Measurements from ENCODE around the gene FAM83G. TPM values are rescaled to one million over a fixed set of nuclear protein-coding genes. Genes with fewer than 3 reads are reported as not detected.

The FAM83G gene
- total and polyA plus RNA-seq, 2 experiments from 2014 or later: 7.6 to 44.5 TPM

DNA sequence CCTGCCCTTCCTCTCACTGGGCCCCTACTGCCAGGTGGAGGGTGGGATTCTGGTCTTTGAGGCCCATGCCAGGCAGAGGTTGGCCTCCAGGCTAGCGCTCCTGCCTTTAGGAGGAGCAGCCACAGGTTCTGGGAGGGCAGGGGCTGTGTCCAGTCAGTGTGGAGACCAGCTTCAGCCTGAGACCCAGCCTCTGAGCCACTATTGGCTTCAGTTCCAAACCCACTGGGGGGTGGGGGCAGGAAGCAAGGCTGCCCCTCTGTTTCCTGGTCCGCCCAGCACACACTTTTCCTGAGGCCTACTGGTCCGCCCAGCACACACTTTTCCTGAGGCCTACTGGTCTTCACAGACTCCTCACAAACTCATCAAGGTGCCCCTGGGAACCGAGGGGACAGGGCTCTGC, 36.2 kb downstream of the FAM83G start:
- no peak for ATAC-seq
- no peaks in the 10 kb centered on the region for H3K79me2 ChIP-seq (replicated peaks; ENCODE audit: insufficient read depth)
- H3K4me3 Mint-ChIP-seq: no peak overlapping the region; the same call in 2 of the 3 replicates
- no peak for DNase-seq (ENCODE audit: low spot score)
- peaks cover 21% of the 10 kb centered on the region for H3K36me3 Mint-ChIP-seq (ENCODE audit: low read depth)
- TF ChIP-seq NANOG (IDR thresholded peaks at IDR 0.05; ENCODE audit: borderline replicate concordance): no peak
- TF ChIP-seq, protein P1, sequence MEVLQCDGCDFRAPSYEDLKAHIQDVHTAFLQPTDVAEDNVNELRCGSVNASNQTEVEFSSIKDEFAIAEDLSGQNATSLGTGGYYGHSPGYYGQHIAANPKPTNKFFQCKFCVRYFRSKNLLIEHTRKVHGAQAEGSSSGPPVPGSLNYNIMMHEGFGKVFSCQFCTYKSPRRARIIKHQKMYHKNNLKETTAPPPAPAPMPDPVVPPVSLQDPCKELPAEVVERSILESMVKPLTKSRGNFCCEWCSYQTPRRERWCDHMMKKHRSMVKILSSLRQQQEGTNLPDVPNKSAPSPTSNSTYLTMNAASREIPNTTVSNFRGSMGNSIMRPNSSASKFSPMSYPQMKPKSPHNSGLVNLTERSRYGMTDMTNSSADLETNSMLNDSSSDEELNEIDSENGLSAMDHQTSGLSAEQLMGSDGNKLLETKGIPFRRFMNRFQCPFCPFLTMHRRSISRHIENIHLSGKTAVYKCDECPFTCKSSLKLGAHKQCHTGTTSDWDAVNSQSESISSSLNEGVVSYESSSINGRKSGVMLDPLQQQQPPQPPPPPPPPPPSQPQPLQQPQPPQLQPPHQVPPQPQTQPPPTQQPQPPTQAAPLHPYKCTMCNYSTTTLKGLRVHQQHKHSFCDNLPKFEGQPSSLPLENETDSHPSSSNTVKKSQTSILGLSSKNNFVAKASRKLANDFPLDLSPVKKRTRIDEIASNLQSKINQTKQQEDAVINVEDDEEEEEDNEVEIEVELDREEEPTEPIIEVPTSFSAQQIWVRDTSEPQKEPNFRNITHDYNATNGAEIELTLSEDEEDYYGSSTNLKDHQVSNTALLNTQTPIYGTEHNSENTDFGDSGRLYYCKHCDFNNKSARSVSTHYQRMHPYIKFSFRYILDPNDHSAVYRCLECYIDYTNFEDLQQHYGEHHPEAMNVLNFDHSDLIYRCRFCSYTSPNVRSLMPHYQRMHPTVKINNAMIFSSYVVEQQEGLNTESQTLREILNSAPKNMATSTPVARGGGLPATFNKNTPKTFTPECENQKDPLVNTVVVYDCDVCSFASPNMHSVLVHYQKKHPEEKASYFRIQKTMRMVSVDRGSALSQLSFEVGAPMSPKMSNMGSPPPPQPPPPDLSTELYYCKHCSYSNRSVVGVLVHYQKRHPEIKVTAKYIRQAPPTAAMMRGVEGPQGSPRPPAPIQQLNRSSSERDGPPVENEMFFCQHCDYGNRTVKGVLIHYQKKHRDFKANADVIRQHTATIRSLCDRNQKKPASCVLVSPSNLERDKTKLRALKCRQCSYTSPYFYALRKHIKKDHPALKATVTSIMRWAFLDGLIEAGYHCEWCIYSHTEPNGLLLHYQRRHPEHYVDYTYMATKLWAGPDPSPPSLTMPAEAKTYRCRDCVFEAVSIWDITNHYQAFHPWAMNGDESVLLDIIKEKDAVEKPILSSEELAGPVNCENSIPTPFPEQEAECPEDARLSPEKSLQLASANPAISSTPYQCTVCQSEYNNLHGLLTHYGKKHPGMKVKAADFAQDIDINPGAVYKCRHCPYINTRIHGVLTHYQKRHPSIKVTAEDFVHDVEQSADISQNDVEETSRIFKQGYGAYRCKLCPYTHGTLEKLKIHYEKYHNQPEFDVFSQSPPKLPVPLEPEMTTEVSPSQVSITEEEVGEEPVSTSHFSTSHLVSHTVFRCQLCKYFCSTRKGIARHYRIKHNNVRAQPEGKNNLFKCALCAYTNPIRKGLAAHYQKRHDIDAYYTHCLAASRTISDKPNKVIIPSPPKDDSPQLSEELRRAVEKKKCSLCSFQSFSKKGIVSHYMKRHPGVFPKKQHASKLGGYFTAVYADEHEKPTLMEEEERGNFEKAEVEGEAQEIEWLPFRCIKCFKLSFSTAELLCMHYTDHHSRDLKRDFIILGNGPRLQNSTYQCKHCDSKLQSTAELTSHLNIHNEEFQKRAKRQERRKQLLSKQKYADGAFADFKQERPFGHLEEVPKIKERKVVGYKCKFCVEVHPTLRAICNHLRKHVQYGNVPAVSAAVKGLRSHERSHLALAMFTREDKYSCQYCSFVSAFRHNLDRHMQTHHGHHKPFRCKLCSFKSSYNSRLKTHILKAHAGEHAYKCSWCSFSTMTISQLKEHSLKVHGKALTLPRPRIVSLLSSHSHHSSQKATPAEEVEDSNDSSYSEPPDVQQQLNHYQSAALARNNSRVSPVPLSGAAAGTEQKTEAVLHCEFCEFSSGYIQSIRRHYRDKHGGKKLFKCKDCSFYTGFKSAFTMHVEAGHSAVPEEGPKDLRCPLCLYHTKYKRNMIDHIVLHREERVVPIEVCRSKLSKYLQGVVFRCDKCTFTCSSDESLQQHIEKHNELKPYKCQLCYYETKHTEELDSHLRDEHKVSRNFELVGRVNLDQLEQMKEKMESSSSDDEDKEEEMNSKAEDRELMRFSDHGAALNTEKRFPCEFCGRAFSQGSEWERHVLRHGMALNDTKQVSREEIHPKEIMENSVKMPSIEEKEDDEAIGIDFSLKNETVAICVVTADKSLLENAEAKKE (CRISPR knock-in tag; IDR thresholded peaks at IDR 0.05): no peak
- TF ChIP-seq, protein P2, sequence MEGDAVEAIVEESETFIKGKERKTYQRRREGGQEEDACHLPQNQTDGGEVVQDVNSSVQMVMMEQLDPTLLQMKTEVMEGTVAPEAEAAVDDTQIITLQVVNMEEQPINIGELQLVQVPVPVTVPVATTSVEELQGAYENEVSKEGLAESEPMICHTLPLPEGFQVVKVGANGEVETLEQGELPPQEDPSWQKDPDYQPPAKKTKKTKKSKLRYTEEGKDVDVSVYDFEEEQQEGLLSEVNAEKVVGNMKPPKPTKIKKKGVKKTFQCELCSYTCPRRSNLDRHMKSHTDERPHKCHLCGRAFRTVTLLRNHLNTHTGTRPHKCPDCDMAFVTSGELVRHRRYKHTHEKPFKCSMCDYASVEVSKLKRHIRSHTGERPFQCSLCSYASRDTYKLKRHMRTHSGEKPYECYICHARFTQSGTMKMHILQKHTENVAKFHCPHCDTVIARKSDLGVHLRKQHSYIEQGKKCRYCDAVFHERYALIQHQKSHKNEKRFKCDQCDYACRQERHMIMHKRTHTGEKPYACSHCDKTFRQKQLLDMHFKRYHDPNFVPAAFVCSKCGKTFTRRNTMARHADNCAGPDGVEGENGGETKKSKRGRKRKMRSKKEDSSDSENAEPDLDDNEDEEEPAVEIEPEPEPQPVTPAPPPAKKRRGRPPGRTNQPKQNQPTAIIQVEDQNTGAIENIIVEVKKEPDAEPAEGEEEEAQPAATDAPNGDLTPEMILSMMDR (conservative IDR thresholded peaks at IDR 0.05; ENCODE audit: low read depth in 2 of 2): no peak
- H3K9me3 Mint-ChIP-seq: no peaks in the 10 kb centered on the region
- peak overlapping the region; percentile 66; the same call in 1 of the 2 replicates for H3K27ac ChIP-seq (ENCODE audit: low read depth)
- peak overlapping the region; percentile 83; the same call in 1 of the 2 replicates for H3K27ac Mint-ChIP-seq
- no peaks in the 10 kb centered on the region for H3F3A ChIP-seq (replicated peaks; ENCODE audit: low read depth)
- H3K36me3 ChIP-seq (ENCODE audit: insufficient read depth): no peaks in the 10 kb centered on the region; the same call in 1 of the 2 replicates
- H4K20me1 ChIP-seq (replicated peaks; ENCODE audit: insufficient read depth): no peaks in the 10 kb centered on the region
- H3K4me2 ChIP-seq: no peak overlapping the region
- H3K27me3 Mint-ChIP-seq (ENCODE audit: insufficient read depth, low read depth, poor library complexity): peaks cover 23% of the 10 kb centered on the region
- peaks cover 29% of the 10 kb centered on the region for H3K4me1 Mint-ChIP-seq
- H3K9me2 ChIP-seq (ENCODE audit: insufficient read depth): no peaks in the 10 kb centered on the region
- no peak overlapping the region for H2AFZ ChIP-seq
- H3K4me3 ChIP-seq: no peak overlapping the region
- H3K4me1 ChIP-seq (ENCODE audit: insufficient read depth): peaks cover 4% of the 10 kb centered on the region; the same call in 1 of the 2 replicates
- H3K27me3 ChIP-seq (ENCODE audit: insufficient read depth): no peaks in the 10 kb centered on the region

DNA sequence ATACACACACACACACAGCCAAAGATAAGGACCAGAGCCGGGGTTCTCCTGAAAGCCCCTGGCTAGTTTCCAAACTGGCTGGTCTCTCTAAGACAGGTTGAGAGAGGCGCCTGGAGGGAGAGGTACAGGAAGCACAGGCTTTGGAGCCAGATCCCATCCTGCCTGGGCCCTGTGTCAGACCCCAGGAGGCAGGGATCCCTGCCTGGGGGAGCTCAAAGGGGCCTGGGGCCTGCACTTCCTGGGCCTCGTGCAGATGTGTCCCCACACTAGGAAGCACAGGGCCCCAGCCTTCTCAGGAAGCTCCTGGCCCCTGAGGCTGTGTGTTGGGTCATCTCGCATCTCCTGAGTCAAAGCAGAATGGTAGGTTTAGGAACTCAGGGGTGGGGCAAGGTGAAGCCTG, 36.6 kb downstream of the FAM83G start:
- no peak overlapping the region for H3K4me3 Mint-ChIP-seq
- H3K9me3 Mint-ChIP-seq: no peaks in the 10 kb centered on the region
- H4K20me1 ChIP-seq (replicated peaks; ENCODE audit: insufficient read depth): no peaks in the 10 kb centered on the region
- no peaks in the 10 kb centered on the region for H3K9me2 ChIP-seq (ENCODE audit: insufficient read depth)
- H3K4me1 Mint-ChIP-seq: peaks cover 29% of the 10 kb centered on the region
- H3K27ac ChIP-seq (ENCODE audit: low read depth): peak overlapping the region; percentile 66; the same call in 1 of the 2 replicates
- H3K79me2 ChIP-seq (replicated peaks; ENCODE audit: insufficient read depth): no peaks in the 10 kb centered on the region
- H2AFZ ChIP-seq: no peak overlapping the region
- DNase-seq (ENCODE audit: low spot score): no peak
- H3K4me2 ChIP-seq: peak overlapping the region; percentile 51; the same call in 1 of the 2 replicates
- H3K36me3 Mint-ChIP-seq (ENCODE audit: low read depth): peaks cover 18% of the 10 kb centered on the region
- H3K4me1 ChIP-seq (ENCODE audit: insufficient read depth): peaks cover 4% of the 10 kb centered on the region; the same call in 1 of the 2 replicates
- ATAC-seq: peak; percentile 8
- peaks cover 23% of the 10 kb centered on the region for H3K27me3 Mint-ChIP-seq (ENCODE audit: insufficient read depth, low read depth, poor library complexity)
- H3F3A ChIP-seq (replicated peaks; ENCODE audit: low read depth): no peaks in the 10 kb centered on the region
- no peak overlapping the region for H3K4me3 ChIP-seq
- H3K27me3 ChIP-seq (ENCODE audit: insufficient read depth): no peaks in the 10 kb centered on the region
- H3K27ac Mint-ChIP-seq: peak overlapping the region; percentile 77; the same call in 1 of the 2 replicates
- TF ChIP-seq ZNF114 (CRISPR knock-in tag; IDR thresholded peaks at IDR 0.05): no peak
- no peaks in the 10 kb centered on the region; the same call in 1 of the 2 replicates for H3K36me3 ChIP-seq (ENCODE audit: insufficient read depth)
